Measurements from ENCODE around the gene MCRS1. TPM values are rescaled to one million over a fixed set of nuclear protein-coding genes. Genes with fewer than 3 reads are reported as not detected.
"Not testable (repeated sequence)": the region's sequence is repeated elsewhere in the genome, so short reads cannot be mapped to it uniquely, and the experiment has no call there.

Gene MCRS1
- total RNA-seq, 4 donors from 2014 or later: 68.0 to 107 (median 85.6) TPM

DNA sequence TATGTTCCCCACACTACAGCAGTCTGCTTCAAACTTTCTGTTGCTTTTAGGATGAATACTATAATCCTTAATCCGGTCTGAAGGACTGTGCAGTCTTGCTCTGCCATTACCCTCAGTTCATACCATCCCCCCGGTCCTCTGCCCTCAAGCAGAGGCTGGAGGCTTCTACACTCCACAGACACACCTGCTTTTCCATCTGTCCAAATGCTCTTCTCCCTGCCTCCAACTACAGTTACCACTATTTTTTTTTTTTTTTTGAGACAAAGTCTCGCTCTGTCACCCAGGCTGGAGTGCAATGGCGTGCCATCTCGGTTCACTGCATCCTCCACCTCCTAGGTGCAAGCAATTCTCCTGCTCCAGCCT lies 48.4 kb downstream of the MCRS1 start:
- Histone ChIP-seq H3K4me1 (no peaks in the 10 kb centered on the region), H3K9me3 (no peaks in the 10 kb centered on the region), H3K27me3 (no peaks in the 10 kb centered on the region), H3K36me3 (peaks cover 0 to 26% (median 0%) of the 10 kb centered on the region in 3 donors), H3K4me3 (no peak overlapping the region), H3K27ac (no peak overlapping the region)
- TF ChIP-seq POLR2A (IDR thresholded peaks at IDR 0.05): no peak
- TF ChIP-seq, protein P1, sequence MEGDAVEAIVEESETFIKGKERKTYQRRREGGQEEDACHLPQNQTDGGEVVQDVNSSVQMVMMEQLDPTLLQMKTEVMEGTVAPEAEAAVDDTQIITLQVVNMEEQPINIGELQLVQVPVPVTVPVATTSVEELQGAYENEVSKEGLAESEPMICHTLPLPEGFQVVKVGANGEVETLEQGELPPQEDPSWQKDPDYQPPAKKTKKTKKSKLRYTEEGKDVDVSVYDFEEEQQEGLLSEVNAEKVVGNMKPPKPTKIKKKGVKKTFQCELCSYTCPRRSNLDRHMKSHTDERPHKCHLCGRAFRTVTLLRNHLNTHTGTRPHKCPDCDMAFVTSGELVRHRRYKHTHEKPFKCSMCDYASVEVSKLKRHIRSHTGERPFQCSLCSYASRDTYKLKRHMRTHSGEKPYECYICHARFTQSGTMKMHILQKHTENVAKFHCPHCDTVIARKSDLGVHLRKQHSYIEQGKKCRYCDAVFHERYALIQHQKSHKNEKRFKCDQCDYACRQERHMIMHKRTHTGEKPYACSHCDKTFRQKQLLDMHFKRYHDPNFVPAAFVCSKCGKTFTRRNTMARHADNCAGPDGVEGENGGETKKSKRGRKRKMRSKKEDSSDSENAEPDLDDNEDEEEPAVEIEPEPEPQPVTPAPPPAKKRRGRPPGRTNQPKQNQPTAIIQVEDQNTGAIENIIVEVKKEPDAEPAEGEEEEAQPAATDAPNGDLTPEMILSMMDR (IDR thresholded peaks at IDR 0.05): no peak
- no peak for DNase-seq

DNA sequence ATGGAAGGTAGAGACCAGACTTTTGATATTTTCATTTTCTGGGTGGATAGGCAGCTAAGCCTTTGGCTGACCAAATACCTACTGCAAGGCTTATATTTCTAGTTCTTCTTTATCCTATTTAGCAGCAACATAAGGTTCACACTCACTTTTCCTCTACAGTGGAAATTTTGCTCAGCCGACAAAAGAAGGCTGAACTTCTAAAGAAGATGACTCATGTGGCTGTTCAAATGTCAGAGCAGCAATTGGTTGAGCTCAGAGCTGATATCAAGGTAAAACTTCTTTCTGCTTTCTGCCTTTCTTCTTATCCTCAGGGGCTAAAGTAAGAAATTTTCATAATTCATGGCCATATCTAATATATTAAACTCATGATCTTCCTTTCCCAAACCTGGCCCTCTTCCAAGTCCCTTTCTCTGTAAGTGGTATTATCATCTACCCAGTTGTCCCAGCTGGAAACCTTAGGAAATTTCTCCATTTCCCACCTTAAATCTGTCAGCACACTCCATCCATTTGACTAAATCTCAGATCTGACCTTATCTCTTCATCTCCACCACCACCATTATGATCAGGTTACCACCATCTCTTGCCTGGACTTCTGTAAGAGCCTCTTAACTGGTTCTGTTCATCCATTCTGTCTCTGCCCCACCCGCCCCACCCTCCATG lies 48.9 kb downstream of the MCRS1 start:
- TF ChIP-seq, protein P1 (IDR thresholded peaks at IDR 0.05): no peak
- no peak for TF ChIP-seq POLR2A (IDR thresholded peaks at IDR 0.05)
- no peaks in the 10 kb centered on the region for H3K4me1 ChIP-seq
- peaks cover 0 to 24% (median 0%) of the 10 kb centered on the region in 3 donors for H3K36me3 ChIP-seq
- H3K4me3 ChIP-seq: no peak overlapping the region
- no peaks in the 10 kb centered on the region for H3K9me3 ChIP-seq
- no peaks in the 10 kb centered on the region for H3K27me3 ChIP-seq
- no peak overlapping the region for H3K27ac ChIP-seq
- no peak for DNase-seq

DNA sequence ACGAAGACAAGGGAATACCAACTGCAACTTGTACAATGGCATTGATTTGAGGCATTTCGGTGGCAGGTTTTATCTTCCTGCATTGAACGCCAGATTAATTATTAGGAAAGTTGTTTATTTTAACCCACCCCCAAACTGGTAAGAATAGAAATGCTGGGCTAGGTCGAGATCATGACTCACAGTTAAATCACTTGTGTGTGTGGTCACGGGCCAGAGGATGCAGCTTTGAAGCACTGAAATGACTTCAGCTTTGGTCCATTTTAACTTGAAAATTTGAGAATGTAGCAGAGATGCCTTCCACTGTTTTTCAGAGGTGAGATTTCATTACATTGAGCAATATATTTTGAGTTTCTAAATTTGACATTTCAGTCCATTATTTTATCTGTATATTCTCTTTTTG lies 52.7 kb downstream of the MCRS1 start:
- TF ChIP-seq, protein P1 (IDR thresholded peaks at IDR 0.05): no peak
- no peak for TF ChIP-seq POLR2A (IDR thresholded peaks at IDR 0.05)
- Histone ChIP-seq H3K9me3 (no peaks in the 10 kb centered on the region), H3K27me3 (no peaks in the 10 kb centered on the region), H3K27ac (no peak overlapping the region), H3K36me3 (peaks cover 0 to 7% (median 0%) of the 10 kb centered on the region in 3 donors), H3K4me3 (no peak overlapping the region), H3K4me1 (no peaks in the 10 kb centered on the region)
- DNase-seq: no peak

DNA sequence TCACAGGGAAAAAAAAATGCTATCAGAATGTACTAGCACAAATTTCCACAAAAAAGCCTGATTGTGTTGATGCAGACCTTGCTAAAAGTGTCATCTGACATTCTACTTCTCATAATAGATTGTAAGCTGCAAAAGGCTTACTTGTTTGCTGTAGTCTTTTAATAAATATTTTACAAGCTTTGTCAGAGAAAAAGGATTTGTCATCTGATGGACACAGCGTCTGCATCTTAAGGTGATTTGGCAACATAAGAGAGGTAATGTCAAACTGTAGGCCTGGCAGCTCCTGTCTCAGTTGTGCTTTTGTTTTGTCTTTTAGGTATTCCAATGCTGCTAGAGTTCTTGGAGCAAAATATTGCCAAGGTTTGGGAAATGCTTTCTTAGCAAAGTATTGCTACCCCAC lies 55.4 kb downstream of the MCRS1 start:
- no peaks in the 10 kb centered on the region for H3K9me3 ChIP-seq

DNA sequence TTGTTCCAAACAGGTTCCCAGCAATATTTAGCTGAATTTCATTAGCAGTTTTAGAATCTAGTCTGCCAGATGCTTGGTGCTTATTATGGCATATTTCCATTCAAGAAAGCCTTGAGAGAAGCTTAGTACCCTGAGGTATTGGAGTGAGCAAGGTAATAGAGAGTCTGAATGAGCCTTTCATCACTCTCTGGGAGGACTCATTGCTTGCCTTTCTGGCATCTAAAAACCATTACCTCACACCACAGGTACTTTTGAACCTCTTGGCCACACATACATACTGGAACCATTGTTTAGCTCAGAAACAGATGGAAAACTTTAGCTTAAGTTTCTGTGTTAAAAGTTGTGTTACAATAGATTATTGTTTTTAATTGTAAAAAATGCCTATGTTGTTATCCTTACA lies 56.5 kb downstream of the MCRS1 start:
- TF ChIP-seq, protein P1 (IDR thresholded peaks at IDR 0.05): no peak
- TF ChIP-seq POLR2A (IDR thresholded peaks at IDR 0.05): no peak
- no peaks in the 10 kb centered on the region for H3K36me3 ChIP-seq
- no peak overlapping the region for H3K27ac ChIP-seq
- no peaks in the 10 kb centered on the region for H3K9me3 ChIP-seq
- no peak overlapping the region for H3K4me3 ChIP-seq
- H3K27me3 ChIP-seq: no peaks in the 10 kb centered on the region
- no peaks in the 10 kb centered on the region for H3K4me1 ChIP-seq
- no peak for DNase-seq

More for the DNA sequence above, 55.4 kb downstream of the MCRS1 start:
- TF ChIP-seq, protein P1 (IDR thresholded peaks at IDR 0.05): no peak
- TF ChIP-seq POLR2A (IDR thresholded peaks at IDR 0.05): no peak
- no peak overlapping the region for H3K4me3 ChIP-seq
- no peaks in the 10 kb centered on the region for H3K36me3 ChIP-seq
- no peak overlapping the region for H3K27ac ChIP-seq
- DNase-seq: no peak
- H3K4me1 ChIP-seq: no peaks in the 10 kb centered on the region
- no peaks in the 10 kb centered on the region for H3K27me3 ChIP-seq

DNA sequence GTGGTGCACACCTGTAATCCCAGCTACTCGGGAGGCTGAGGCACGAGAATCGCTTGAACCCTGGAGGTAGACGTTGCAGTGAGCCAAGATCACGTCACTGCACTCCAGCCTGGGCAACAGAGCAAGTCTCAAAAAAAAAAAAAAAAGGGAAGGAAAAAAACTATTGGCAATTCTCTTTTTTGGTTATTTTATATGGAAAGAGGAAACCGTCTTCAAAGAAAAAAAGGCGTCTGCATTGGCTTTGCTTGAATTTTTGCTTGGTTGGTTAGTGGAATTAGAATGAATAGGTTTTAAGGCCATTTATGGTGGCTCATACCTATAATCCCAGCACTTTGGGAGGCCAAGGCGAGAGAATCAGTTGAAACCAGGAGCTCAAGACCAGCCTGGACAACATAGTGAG lies 58.3 kb downstream of the MCRS1 start:
- not testable (repeated sequence) for H3K9me3 ChIP-seq, H3K36me3 ChIP-seq, H3K4me3 ChIP-seq, H3K4me1 ChIP-seq, H3K27ac ChIP-seq, H3K27me3 ChIP-seq, DNase-seq

Small RNA genes within 50 kb of the gene (small RNA-seq; reads per million reads assigned to genes)
- gene POLR2KP1 (0 reads per million in 2 donors), gene RNU6-834P (0 reads per million in 2 donors)

Other genes starting within 250 kb of the MCRS1 start
- 10 to 100 TPM in 2 of 4 donors, 1 to 10 TPM in 2; 8.0 to 28.1 (median 10.2) TPM for gene TROAP, start 244.9 kb downstream of the MCRS1 start, total RNA-seq
- not detected for gene C1QL4, start 231.0 kb downstream of the MCRS1 start, total RNA-seq
- 10 to 100 TPM in 3 of 4 donors, 1 to 10 TPM in 1; 5.0 to 57.8 (median 56.4) TPM for gene DNAJC22, start 221.3 kb downstream of the MCRS1 start, total RNA-seq
- gene SPATS2, start 200.7 kb downstream of the MCRS1 start, total RNA-seq: 10 to 100 TPM; 20.2 to 49.5 (median 24.8) TPM
- gene KCNH3, start 29.1 kb downstream of the MCRS1 start, total RNA-seq: under 1 TPM in 2 of 4 donors, not detected in 2; 0.57 to 0.83 TPM
- 1 to 10 TPM in 1 of 4 donors, under 1 TPM in 1, not detected in 2; 0.35 to 1.0 TPM for gene FAM186B, start 37.5 kb upstream of the MCRS1 start, total RNA-seq
- 10 to 100 TPM in 3 of 4 donors, 1 to 10 TPM in 1; 3.7 to 18.2 (median 15.5) TPM for gene PRPF40B, start 55.4 kb upstream of the MCRS1 start, total RNA-seq
- 10 to 100 TPM in 2 of 4 donors, 1 to 10 TPM in 2; 2.1 to 40.4 (median 8.2) TPM for gene FMNL3, start 139.3 kb upstream of the MCRS1 start, total RNA-seq
- 1,000 to 10,000 TPM in 1 of 4 donors, 100 to 1,000 TPM in 3; 104 to 1,479 (median 689) TPM for gene TMBIM6, start 173.4 kb upstream of the MCRS1 start, total RNA-seq